AG09309 (cell line): ENCODE measurements around the gene CD2AP.

Experiments
- DNase-seq: peaks from one replicate; pipeline ENCODE4 v3.0.0-alpha.2; 2010; ENCODE audit warnings: low read depth
- H3K4me3 ChIP-seq: 2 replicates; pipeline ENCODE4 v1.5.1; 2011; ENCODE audit warnings: mild to moderate bottlenecking, low read depth, low read length, moderate library complexity; ENCODE audit not compliant: control insufficient read depth
- CTCF ChIP-seq: IDR thresholded peaks from 2 replicates; pipeline ENCODE4 v1.5.1; 2011; ENCODE audit warnings: mild to moderate bottlenecking, low read depth, low read length, inconsistent platforms; ENCODE audit not compliant: insufficient read depth, control insufficient read depth; ENCODE audit errors: missing control alignments

CD2AP gene

GRCh38 chr6:47571488-47571887 lies 93.9 kb downstream of the CD2AP start:
- H3K4me3 ChIP-seq, result no peak overlapping the region
- no peak for DNase-seq
- no peak for TF ChIP-seq CTCF

GRCh38 chr6:47573109-47573508 lies 95.5 kb downstream of the CD2AP start:
- no peak for TF ChIP-seq CTCF
- H3K4me3 ChIP-seq, result no peak overlapping the region
- DNase-seq, result no peak

- no peak for TF ChIP-seq CTCF
- no peak for DNase-seq
- H3K4me3 ChIP-seq, result no peak overlapping the region
These were observed 97.2 kb downstream of the CD2AP start for GRCh38 chr6:47574789-47575188.

GRCh38 chr6:47579040-47579439 lies 101.5 kb downstream of the CD2AP start:
- TF ChIP-seq CTCF, result no peak
- no peak for DNase-seq
- H3K4me3 ChIP-seq, result no peak overlapping the region

GRCh38 chr6:47581591-47581990 lies 104.0 kb downstream of the CD2AP start:
- no peak overlapping the region for H3K4me3 ChIP-seq
- no peak for DNase-seq
- no peak for TF ChIP-seq CTCF

GRCh38 chr6:47587493-47587892 lies 109.9 kb downstream of the CD2AP start:
- no peak for DNase-seq
- TF ChIP-seq CTCF, result no peak
- H3K4me3 ChIP-seq, result no peak overlapping the region
